Activated naive CD8-positive, alpha-beta T cell treated with anti-CD3 and anti-CD28 coated beads, Interleukin-2, amount 10 ng/mL, durations not matched to agents 7 days and 5 days (primary cell): Measurements from ENCODE around the gene TPM2. TPM values are rescaled to one million over a fixed set of nuclear protein-coding genes. Genes with fewer than 3 reads are reported as not detected.
A peak's percentile ranks its signal among the peaks of the same experiment; 100 is the strongest.

ENCODE experiments used
- ATAC-seq: fragments of 150-1000 bp; cut with Tn5 transposase; one replicate; pipeline ENCODE4 v1.10.0; 2021; ENCODE audit warnings: low read depth, moderate library complexity
- POLR2A ChIA-PET: fragments of 350-600 bp; sonication (Branson Sonifier 250); formaldehyde crosslinking; loops from one replicate; lab custom pipeline; 2021; ENCODE audit warnings: antibody characterized with exemption; lab: Charles Lee
- DNase-seq: peaks from one replicate; pipeline ENCODE4 v3.0.0; 2021
- H3K27ac Mint-ChIP-seq: one replicate; pipeline ENCODE4 v1.8.0; 2022; ENCODE audit warnings: mild to moderate bottlenecking, mixed read lengths
- H3K27me3 Mint-ChIP-seq: one replicate; pipeline ENCODE4 v1.8.0; 2022; ENCODE audit warnings: mild to moderate bottlenecking, moderate library complexity, mixed read lengths
- H3K36me3 Mint-ChIP-seq: one replicate; pipeline ENCODE4 v1.8.0; 2021; ENCODE audit warnings: mild to moderate bottlenecking, mixed read lengths
- H3K4me1 Mint-ChIP-seq: one replicate; pipeline ENCODE4 v1.8.0; 2021; ENCODE audit warnings: mixed read lengths
- H3K4me3 Mint-ChIP-seq: one replicate; pipeline ENCODE4 v1.8.0; 2022; ENCODE audit warnings: mild to moderate bottlenecking, moderate library complexity, mixed read lengths
- H3K9me3 Mint-ChIP-seq: one replicate; pipeline ENCODE4 v1.8.0; 2021; ENCODE audit warnings: mixed read lengths
- total RNA-seq, 2 experiments: library from RNA; stranded (reverse); gene quantifications; one replicate each; pipeline ENCODE4 v1.2.3, GENCODE V29; 2021

TPM2 gene
- total RNA-seq, 2 experiments from 2014 or later, result 35.7 to 36.9 TPM

DNA sequence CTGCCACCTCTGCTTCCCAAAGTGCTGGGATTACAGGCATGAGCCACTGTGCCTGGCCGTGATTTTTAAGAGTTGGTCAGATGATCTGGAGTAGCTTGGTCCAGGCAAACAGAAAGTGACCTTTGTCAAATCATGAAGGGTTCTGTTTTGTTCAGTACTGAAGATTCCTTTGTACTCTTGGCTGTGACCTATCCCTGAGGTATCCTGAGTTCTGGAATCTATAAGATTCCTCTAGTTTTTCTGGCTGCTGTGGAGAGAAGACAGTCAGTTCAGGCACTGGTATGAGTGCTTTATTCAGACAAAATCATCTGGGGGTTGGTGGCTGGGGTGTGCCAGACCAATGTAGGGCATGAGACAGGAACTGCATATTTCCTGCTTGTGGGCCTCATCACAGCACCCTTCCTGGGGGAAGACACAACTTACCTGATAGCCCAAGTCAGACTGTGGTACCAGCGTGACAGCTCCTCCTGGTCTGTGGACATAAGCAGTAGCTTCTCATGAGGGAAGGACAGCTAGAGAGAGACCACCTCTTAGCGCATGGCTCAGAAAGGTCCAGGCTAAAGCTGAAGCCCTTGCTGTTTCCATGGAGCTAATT, 27.9 kb downstream of the TPM2 start:
- DNase-seq (no peak), ATAC-seq (no peak)
- POLR2A ChIA-PET, result interaction anchor here (0.9 to 10.6 kb wide), 4 partner anchors 13 to 66 kb away, joined by 3 to 214 read pairs (median 8); partner anchors contain the start of gene SIT1
- Mint-ChIP-seq H3K4me1 (peaks cover 73% of the 10 kb centered on the region), H3K36me3 (peaks cover 35% of the 10 kb centered on the region), H3K4me3 (peak overlapping the region; percentile 76), H3K27me3 (no peaks in the 10 kb centered on the region), H3K9me3 (no peaks in the 10 kb centered on the region), H3K27ac (peak overlapping the region; percentile 79)

DNA sequence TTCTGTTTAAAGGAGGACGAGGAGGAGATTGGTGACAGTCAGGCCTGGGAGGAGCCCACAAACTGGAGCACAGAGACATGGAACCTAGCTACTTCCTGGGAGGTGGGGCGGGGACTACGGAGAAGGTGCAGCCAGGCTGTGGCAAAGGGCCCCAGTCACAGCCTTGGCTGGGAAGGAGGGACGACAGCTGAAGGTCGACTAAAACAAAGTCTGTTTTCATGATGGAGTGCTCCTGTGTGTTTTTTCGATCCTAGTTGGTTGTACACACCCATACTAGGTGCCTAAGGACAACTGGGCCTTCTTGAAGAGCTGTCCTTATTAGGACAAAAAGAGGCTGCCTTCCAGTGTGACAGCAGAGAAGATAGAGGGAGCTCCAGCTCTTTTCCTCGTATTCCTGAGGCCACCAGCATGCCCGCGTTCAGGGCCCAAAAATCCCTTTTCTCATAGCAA, 28.7 kb downstream of the TPM2 start:
- POLR2A ChIA-PET, result interaction anchor here (0.9 to 10.6 kb wide), 4 partner anchors 13 to 71 kb away, joined by 3 to 214 read pairs (median 17); partner anchors contain the start of genes CREB3, SIT1 and TLN1
- Mint-ChIP-seq H3K27ac (peak overlapping the region; percentile 46), H3K9me3 (no peaks in the 10 kb centered on the region), H3K27me3 (no peaks in the 10 kb centered on the region), H3K4me3 (peak overlapping the region; percentile 47), H3K4me1 (peaks cover 76% of the 10 kb centered on the region), H3K36me3 (peaks cover 35% of the 10 kb centered on the region)
- ATAC-seq (no peak), DNase-seq (no peak)

DNA sequence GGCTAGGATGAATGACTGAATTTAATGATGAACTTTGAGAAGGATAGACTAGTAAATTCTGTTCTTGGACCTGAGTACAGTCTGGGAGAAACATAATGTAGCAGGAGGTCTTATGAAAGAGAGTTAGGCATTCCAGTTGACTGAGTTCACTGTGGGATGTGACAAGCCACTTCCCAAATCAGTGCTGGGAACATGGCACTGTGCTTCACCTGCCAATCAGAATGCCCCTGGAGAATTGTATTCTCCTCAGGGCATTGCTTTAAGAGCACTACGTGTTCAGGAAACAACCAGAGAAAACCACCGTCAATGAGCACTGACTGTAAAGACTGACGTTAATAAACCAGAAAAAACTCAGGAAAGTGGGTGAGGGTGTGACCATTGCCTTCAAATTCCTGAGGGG, 30.4 kb downstream of the TPM2 start:
- Mint-ChIP-seq H3K9me3 (no peaks in the 10 kb centered on the region), H3K36me3 (peaks cover 35% of the 10 kb centered on the region)
- POLR2A ChIA-PET, result interaction anchor here (1.0 to 10.6 kb wide), 10 partner anchors 11 to 90 kb away, joined by 3 to 214 read pairs (median 13); partner anchors contain the start of genes CD72, CREB3, GBA2 and RGP1

DNA sequence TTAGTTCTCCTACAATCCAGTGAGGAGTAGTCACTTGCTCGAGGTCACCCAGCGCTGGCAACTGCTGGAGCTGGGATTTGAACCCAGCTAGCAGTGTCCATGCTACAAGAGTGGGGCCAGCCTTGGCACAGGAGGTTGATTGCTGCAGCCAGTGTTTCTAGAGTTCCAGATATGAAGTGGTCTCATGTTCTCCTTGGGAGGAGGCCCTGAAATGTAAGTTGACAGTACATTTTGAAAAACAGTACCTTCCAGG, 30.8 kb downstream of the TPM2 start:
- no peak for DNase-seq
- POLR2A ChIA-PET, result interaction anchor here (1.0 to 10.6 kb wide), 11 partner anchors 10 to 90 kb away, joined by 3 to 214 read pairs (median 13); partner anchors contain the start of genes CD72, CREB3, GBA2 and RGP1
- H3K4me3 Mint-ChIP-seq, result peak overlapping the region; percentile 92
- no peak for ATAC-seq
- H3K36me3 Mint-ChIP-seq, result peaks cover 35% of the 10 kb centered on the region
- H3K27ac Mint-ChIP-seq, result peak overlapping the region; percentile 83
- no peaks in the 10 kb centered on the region for H3K27me3 Mint-ChIP-seq
- H3K9me3 Mint-ChIP-seq, result no peaks in the 10 kb centered on the region
- H3K4me1 Mint-ChIP-seq, result peaks cover 68% of the 10 kb centered on the region

More for the DNA sequence above, 30.4 kb downstream of the TPM2 start:
- peak overlapping the region; percentile 92 for H3K4me3 Mint-ChIP-seq
- ATAC-seq (no peak), DNase-seq (no peak)
- no peaks in the 10 kb centered on the region for H3K27me3 Mint-ChIP-seq
- H3K4me1 Mint-ChIP-seq, result peaks cover 73% of the 10 kb centered on the region
- H3K27ac Mint-ChIP-seq, result peak overlapping the region; percentile 83

DNA sequence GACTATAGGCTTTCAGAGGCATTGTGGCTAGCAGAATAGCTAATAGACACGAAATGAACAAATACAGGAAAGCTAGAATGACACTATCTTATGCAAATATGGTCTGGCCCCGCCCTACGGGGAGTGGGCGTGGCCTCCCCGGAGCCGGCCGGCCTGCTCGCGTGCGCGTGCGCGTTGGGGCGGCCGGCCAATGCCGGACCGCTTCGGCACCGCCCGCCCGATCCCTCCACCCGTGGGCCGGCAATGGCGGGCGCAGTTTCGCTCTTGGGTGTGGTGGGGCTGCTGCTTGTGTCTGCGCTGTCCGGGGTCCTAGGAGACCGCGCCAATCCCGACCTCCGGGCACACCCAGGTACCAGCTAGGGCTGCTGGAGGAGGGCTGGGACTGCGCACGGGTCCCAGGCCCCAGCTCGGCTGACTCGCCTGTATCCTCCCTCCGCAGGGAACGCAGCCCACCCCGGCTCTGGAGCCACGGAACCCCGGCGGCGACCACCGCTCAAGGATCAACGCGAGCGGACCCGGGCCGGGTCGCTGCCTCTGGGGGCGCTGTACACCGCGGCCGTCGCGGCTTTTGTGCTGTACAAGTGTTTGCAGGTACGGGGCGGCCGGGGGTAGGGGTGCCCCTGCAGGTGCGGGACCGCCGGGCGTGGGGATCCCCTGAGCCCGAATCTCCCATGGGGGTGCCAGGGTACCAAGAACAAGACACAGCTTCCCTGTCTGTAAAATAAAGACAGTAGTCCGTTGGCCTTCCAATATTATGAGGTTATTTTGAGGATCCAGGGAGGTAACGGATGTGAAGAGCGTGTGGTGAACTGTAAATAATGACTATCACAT, 31.4 kb downstream of the TPM2 start, which contains the start of gene CCDC107:
TSS of gene CCDC107 (plus strand) at position 156 of the 831 bp plus-strand sequence. CDS start at position 244, 88 bp downstream.
- H3K9me3 Mint-ChIP-seq, result no peaks in the 10 kb centered on the region
- peak within 1 kb of the TSS; percentile 98 for H3K27ac Mint-ChIP-seq
- DNase-seq (peak; percentile 93), ATAC-seq (peak; percentile 65)
- no peaks in the 10 kb centered on the region for H3K27me3 Mint-ChIP-seq
- H3K4me1 Mint-ChIP-seq, result peaks cover 63% of the 10 kb centered on the region
- POLR2A ChIA-PET, result interaction anchor here (0.7 to 10.6 kb wide), 18 partner anchors 10 to 98 kb away, joined by 3 to 214 read pairs (median 4); partner anchors contain the start of genes CD72, CREB3, GBA2 and RGP1
- H3K36me3 Mint-ChIP-seq, result peaks cover 34% of the 10 kb centered on the region
- H3K4me3 Mint-ChIP-seq, result peak within 1 kb of the TSS; percentile 92

DNA sequence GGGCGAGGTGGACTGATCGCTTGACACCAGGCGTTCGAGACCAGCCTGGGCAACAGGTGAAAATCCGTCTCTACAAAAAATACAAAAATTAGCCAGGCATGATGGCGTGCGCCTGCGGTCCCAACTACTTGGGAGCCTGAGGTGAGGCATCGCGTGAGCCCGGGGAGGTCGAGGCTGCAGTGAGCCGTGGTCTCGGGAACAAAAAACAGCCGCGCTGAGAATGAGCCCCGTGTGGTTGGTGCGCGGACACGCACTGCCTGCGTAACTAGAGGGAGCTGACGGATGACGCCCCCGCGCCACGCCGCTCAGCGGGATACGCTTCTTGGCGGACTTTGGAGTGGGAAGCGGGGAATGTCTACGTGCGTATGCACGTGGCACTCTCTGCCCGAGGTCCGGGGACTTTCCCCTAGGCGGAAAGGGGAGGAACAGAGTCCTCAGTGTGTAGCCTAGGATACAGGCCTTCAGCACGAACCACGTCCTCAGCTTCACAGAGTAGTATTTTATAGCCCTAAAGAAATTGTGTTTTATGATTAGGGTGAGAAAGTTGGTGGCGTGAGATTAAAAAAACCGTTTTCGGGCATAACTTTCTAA, 32.1 kb downstream of the TPM2 start, which contains the start of gene RMRP:
TSS of gene RMRP (minus strand) at position 474 of the 591 bp plus-strand sequence.
- ATAC-seq, result peak; percentile 90
- peaks cover 57% of the 10 kb centered on the region for H3K4me1 Mint-ChIP-seq
- no peaks in the 10 kb centered on the region for H3K9me3 Mint-ChIP-seq
- no peaks in the 10 kb centered on the region for H3K27me3 Mint-ChIP-seq
- peak within 1 kb of the TSS; percentile 98 for H3K27ac Mint-ChIP-seq
- POLR2A ChIA-PET, result interaction anchor here (0.7 to 10.6 kb wide), 16 partner anchors 9 to 99 kb away, joined by 3 to 214 read pairs (median 6); partner anchors contain the start of genes CD72, CREB3, GBA2 and RGP1
- peak; percentile 84 for DNase-seq
- H3K4me3 Mint-ChIP-seq, result peak within 1 kb of the TSS; percentile 92
- peaks cover 32% of the 10 kb centered on the region for H3K36me3 Mint-ChIP-seq

DNA sequence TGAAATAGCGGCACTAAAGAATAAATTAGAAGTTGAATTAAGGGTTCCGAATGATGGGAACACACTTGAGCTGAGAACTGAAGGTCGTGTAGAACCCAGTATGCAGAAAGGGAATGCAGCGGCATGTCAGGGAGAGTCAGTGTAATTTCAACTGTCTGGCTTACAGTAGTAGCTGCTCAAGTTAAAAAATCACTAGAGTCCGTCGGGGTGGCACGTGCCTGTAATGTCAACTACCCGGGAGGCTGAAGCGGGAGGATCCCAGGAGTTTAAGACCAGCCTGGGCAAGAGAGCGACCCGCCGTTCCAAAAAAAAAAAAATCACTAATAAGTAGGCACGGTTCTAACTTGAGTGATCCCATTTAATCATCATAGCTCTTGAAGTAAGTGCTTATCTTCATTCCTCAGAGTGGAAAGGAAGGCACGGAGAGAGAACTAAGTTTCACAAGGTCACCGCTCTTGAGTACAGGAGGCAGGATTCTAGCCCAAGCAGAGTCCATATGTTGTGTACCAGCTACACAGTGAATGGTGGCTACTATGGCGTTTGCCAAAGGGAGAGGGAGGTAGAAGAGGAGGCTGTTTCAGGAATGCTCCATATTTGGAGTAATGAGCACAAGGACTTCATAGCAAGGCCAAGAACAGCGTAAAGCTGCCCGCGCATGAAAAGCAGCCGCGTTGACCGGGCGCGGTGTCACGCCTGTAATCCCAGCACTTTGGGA, 32.7 kb downstream of the TPM2 start:
- Mint-ChIP-seq H3K36me3 (peaks cover 27% of the 10 kb centered on the region), H3K27me3 (no peaks in the 10 kb centered on the region), H3K4me1 (peaks cover 54% of the 10 kb centered on the region), H3K4me3 (peak overlapping the region; percentile 92), H3K27ac (peak overlapping the region; percentile 98), H3K9me3 (no peaks in the 10 kb centered on the region)
- POLR2A ChIA-PET, result interaction anchor here (1.2 to 10.6 kb wide), 9 partner anchors 8 to 92 kb away, joined by 3 to 214 read pairs (median 13); partner anchors contain the start of genes ARHGEF39, CD72, CREB3 and GBA2
- ATAC-seq, result no peak
- no peak for DNase-seq

DNA sequence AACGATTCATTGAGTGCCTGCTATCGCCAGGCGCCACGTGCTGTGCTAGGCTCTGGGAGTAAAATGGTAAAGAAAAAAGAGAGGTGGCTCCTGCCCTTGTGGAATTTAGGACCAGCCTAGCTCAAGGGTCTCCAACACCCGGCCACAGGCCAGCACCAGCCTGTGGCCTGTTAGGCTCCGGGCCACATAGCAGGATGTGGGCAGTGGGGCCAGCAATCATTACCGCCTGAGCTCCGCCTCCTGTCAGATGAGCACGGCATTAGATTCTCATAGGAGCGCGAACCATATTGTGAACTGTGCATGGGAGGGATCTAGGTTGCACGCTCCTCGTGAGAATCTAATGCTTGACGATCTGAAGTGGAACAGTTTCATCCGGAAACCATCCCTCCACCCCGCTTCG, 33.4 kb downstream of the TPM2 start:
- H3K27ac Mint-ChIP-seq, result no peak overlapping the region
- DNase-seq (no peak), ATAC-seq (no peak)
- H3K4me3 Mint-ChIP-seq, result peak overlapping the region; percentile 92
- peaks cover 23% of the 10 kb centered on the region for H3K36me3 Mint-ChIP-seq
- H3K4me1 Mint-ChIP-seq, result peaks cover 54% of the 10 kb centered on the region
- POLR2A ChIA-PET, result interaction anchor here (1.5 to 10.6 kb wide), 5 partner anchors 8 to 93 kb away, joined by 5 to 214 read pairs (median 16); partner anchors contain the start of genes ARHGEF39, CD72, CREB3 and GBA2
- H3K9me3 Mint-ChIP-seq, result no peaks in the 10 kb centered on the region
- H3K27me3 Mint-ChIP-seq, result no peaks in the 10 kb centered on the region

DNA sequence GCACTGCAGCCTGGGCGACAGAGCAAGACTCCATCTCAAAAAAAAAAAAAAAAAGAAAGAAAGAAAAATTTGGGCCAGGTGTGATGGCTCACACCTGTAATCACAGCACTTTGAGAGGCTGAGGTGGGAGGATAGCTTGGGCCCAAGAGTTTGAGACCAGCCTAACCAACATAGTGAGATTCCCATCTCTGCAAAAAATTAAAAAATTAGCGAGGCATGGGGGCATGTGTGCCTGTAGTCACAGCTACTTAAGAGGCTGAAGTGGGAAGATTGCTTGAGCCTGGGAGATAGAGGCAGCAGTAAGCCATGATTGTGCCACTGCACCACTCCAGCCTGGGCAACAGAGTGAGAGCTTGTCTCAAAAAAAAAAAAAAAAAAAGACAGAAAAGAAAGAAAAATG, 36.1 kb downstream of the TPM2 start:
- peaks cover 38% of the 10 kb centered on the region for H3K4me1 Mint-ChIP-seq
- ATAC-seq, result no peak
- H3K36me3 Mint-ChIP-seq, result peaks cover 14% of the 10 kb centered on the region
- H3K9me3 Mint-ChIP-seq, result no peaks in the 10 kb centered on the region
- no peaks in the 10 kb centered on the region for H3K27me3 Mint-ChIP-seq
- H3K4me3 Mint-ChIP-seq, result no peak overlapping the region
- no peak overlapping the region for H3K27ac Mint-ChIP-seq
- no peak for DNase-seq
- POLR2A ChIA-PET, result interaction anchor here (0.6 kb wide), 2 partner anchors 11 to 653 kb away, joined by 3 to 4 read pairs; no protein-coding TSS in a partner anchor

DNA sequence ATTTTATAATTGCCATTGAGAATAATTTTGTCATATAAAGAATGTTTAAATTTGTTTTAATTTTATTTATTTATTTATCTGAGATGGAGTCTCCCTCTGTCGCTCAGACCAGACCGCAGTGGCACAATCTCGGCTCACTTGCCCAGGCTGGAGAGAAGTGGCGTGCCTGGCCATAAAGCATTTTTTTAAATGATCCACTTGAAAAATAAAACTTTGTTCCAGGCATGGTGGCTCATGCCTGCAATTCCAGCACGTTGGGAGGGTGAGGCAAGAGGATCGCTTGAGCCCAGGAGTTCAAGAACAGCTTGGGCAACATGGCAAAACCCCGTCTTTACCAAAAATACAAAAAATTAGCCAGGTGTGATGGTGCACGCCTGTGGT, 36.9 kb downstream of the TPM2 start:
- Mint-ChIP-seq H3K36me3 (peaks cover 15% of the 10 kb centered on the region), H3K27me3 (no peaks in the 10 kb centered on the region), H3K4me3 (no peak overlapping the region), H3K27ac (no peak overlapping the region), H3K9me3 (no peaks in the 10 kb centered on the region), H3K4me1 (peaks cover 44% of the 10 kb centered on the region)
- POLR2A ChIA-PET, result interaction anchor here (0.9 kb wide), 1 partner anchor 161 kb away, joined by 3 read pairs; the partner anchor contains the start of gene HINT2
- no peak for ATAC-seq
- no peak for DNase-seq

DNA sequence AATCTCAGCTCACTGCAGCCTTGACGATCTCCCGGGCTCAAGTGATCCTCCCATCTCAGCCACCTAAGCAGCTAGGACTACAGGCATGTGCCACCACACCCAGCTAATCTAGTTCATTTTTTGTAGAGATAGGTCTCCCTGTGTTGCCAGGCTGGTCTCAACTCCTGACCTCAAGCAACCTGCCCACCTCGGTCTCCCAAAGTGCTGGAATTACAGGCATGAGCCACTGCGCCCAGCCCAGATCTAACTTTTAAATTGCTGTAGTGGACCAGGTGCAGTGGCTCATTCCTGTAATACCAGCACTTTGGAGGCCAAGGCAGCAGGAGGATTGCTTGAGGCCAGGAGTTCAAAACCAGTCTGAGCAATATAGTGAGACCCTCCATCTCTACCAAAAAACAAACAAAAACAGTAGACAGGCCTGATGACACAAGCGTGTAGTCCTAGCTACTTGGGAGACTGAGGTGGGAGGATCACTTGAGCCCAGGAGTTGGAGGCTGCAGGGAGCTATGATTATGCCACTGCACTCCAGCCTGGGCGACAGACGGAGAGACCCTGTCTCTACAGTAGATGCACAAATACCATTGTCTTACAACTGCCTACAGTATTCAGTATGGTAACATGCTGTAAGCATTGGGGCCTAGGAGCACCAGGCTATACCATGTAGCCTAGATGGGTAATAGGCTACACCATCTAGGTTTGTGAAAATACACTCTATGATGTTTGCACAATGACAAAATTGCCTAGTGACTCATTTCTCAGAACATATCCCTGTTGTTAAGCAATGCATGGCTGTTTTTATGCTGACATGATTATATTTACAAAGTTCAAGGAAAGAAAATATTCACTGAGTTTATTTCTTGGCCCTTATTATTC, 37.5 kb downstream of the TPM2 start:
- POLR2A ChIA-PET, result interaction anchor here (0.9 to 9.1 kb wide), 3 partner anchors 9 to 162 kb away, joined by 3 to 214 read pairs (median 166); partner anchors contain the start of genes ARHGEF39, CCDC107, CD72 and HINT2
- H3K4me3 Mint-ChIP-seq, result peak overlapping the region; percentile 25
- H3K36me3 Mint-ChIP-seq, result peaks cover 13% of the 10 kb centered on the region
- DNase-seq (no peak), ATAC-seq (no peak)
- H3K9me3 Mint-ChIP-seq, result no peaks in the 10 kb centered on the region
- H3K27ac Mint-ChIP-seq, result peak overlapping the region; percentile 40
- peaks cover 44% of the 10 kb centered on the region for H3K4me1 Mint-ChIP-seq
- H3K27me3 Mint-ChIP-seq, result no peaks in the 10 kb centered on the region
